ENCODE results near the gene GAREM2.

DNA sequence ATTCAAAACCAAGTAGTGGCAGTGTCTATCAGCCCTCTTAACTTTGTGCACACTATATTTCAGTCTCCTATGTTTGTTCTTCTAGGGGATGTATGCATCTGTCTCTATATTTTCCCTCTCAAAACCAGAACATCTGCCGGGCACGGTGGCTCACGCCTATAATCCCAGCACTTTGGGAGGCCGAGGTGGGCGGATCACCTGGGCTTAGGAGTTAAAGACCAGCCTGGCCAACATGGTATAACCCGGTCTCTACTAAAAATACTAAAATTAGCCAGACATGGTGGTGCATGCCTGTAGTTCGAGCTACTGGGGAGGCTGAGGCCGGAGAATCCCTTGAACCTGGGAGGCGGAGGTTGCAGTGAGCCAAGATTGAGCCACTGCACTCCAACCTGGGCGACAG is 9.9 kb upstream of the GAREM2 start:
- TF ChIP-seq, protein P1, sequence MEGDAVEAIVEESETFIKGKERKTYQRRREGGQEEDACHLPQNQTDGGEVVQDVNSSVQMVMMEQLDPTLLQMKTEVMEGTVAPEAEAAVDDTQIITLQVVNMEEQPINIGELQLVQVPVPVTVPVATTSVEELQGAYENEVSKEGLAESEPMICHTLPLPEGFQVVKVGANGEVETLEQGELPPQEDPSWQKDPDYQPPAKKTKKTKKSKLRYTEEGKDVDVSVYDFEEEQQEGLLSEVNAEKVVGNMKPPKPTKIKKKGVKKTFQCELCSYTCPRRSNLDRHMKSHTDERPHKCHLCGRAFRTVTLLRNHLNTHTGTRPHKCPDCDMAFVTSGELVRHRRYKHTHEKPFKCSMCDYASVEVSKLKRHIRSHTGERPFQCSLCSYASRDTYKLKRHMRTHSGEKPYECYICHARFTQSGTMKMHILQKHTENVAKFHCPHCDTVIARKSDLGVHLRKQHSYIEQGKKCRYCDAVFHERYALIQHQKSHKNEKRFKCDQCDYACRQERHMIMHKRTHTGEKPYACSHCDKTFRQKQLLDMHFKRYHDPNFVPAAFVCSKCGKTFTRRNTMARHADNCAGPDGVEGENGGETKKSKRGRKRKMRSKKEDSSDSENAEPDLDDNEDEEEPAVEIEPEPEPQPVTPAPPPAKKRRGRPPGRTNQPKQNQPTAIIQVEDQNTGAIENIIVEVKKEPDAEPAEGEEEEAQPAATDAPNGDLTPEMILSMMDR (IDR thresholded peaks at IDR 0.05) = no peak
- no peak for TF ChIP-seq POLR2A (IDR thresholded peaks at IDR 0.05)
- TF ChIP-seq POLR2AphosphoS5 (IDR thresholded peaks at IDR 0.05) = no peak
